A549 (cell line): ENCODE results near the gene PLSCR3.

Experiments
- BHLHE40 ChIP-seq: IDR thresholded peaks from 2 replicates; pipeline ENCODE4 v1.6.1; 2012; ENCODE audit warnings: low read depth, low read length, inconsistent platforms
- CHD2 ChIP-seq: fragments of 150-350 bp; IDR thresholded peaks from 2 replicates; pipeline ENCODE4 v1.6.1; 2014; ENCODE audit warnings: low read length; ENCODE audit not compliant: partially characterized antibody
- CHD4 ChIP-seq: fragments of 200-600 bp; sonication (generic); IDR thresholded peaks from 2 replicates; pipeline ENCODE4 v1.6.1; 2016; ENCODE audit warnings: antibody characterized with exemption, mild to moderate bottlenecking, borderline replicate concordance
- CTCF ChIP-seq: fragments of >200 bp; sonication (Bioruptor Twin); formaldehyde crosslinking; IDR thresholded peaks from 3 replicates; pipeline ENCODE4 v1.5.1; 2016
- EP300 ChIP-seq, 2 experiments: fragments of >200 bp; sonication (Bioruptor Twin); formaldehyde crosslinking; IDR thresholded peaks; 2 replicates in 1 of 2; 3 replicates in 1 of 2; pipeline ENCODE4 v1.6.1; 2016 to 2017
- GATA3 ChIP-seq: IDR thresholded peaks from 2 replicates; pipeline ENCODE4 v1.6.1; 2012; ENCODE audit warnings: borderline replicate concordance
- HOXA7 ChIP-seq: fragments of 250-450 bp; sonication (Bioruptor Pico); IDR thresholded peaks from 2 replicates; pipeline ENCODE4 v1.5.0; 2020; ENCODE audit warnings: mild to moderate bottlenecking, moderate library complexity
- HOXB5 ChIP-seq: fragments of 250-450 bp; sonication (Bioruptor Pico); IDR thresholded peaks from 2 replicates; pipeline ENCODE4 v1.5.0; 2020; ENCODE audit warnings: mild to moderate bottlenecking, moderate library complexity
- MYC ChIP-seq: IDR thresholded peaks from 2 replicates; pipeline ENCODE4 v1.6.1; 2012; ENCODE audit warnings: mild to moderate bottlenecking, inconsistent platforms, low read length, improper control_type of control experiment, borderline replicate concordance
- POLR2A ChIP-seq: IDR thresholded peaks from 2 replicates; pipeline ENCODE4 v1.6.1; 2012; ENCODE audit warnings: mild to moderate bottlenecking, low read length
- RCOR1 ChIP-seq: fragments of 150-350 bp; IDR thresholded peaks from 2 replicates; pipeline ENCODE4 v1.6.1; 2014; ENCODE audit warnings: antibody characterized with exemption, low read length, low read depth
- REST ChIP-seq: fragments of 200-600 bp; sonication (generic); IDR thresholded peaks from 2 replicates; pipeline ENCODE4 v1.6.1; 2016; ENCODE audit warnings: antibody characterized with exemption, mild to moderate bottlenecking, moderate library complexity
- SMC3 ChIP-seq: fragments of >200 bp; sonication (Bioruptor Twin); formaldehyde crosslinking; IDR thresholded peaks from 3 replicates; pipeline ENCODE4 v1.6.1; 2018; ENCODE audit warnings: inconsistent platforms
- TF ChIP-seq, protein P1 (sequence below): fragments of >200 bp; sonication (Bioruptor Twin); formaldehyde crosslinking; IDR thresholded peaks from 3 replicates; pipeline ENCODE4 v1.6.1; 2016

- TF ChIP-seq CTCF (no peak), EP300 (IDR thresholded peaks at IDR 0.05) (no peak), POLR2A (no peak; the same call in 1 of the 2 replicates), SMC3 (no peak), GATA3 (no peak), HOXB5 (CRISPR knock-in tag) (no peak), BHLHE40 (no peak), HOXA7 (CRISPR knock-in tag) (no peak), MYC (no peak), CHD4 (no peak), CHD2 (no peak), RCOR1 (no peak), REST (no peak)
- TF ChIP-seq, protein P1, sequence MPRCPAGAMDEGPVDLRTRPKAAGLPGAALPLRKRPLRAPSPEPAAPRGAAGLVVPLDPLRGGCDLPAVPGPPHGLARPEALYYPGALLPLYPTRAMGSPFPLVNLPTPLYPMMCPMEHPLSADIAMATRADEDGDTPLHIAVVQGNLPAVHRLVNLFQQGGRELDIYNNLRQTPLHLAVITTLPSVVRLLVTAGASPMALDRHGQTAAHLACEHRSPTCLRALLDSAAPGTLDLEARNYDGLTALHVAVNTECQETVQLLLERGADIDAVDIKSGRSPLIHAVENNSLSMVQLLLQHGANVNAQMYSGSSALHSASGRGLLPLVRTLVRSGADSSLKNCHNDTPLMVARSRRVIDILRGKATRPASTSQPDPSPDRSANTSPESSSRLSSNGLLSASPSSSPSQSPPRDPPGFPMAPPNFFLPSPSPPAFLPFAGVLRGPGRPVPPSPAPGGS: no peak
These were observed 40.0 kb downstream of the PLSCR3 start for GRCh38 chr17:7354262-7354843.
